ENCODE results near the gene NMRK2. TPM values are rescaled to one million over a fixed set of nuclear protein-coding genes. Genes with fewer than 3 reads are reported as not detected.
A peak's percentile ranks its signal among the peaks of the same experiment; 100 is the strongest.

Gene NMRK2
- total RNA-seq, 1 donor from 2014 or later: 0.77 TPM

GRCh38 chr19:3983936-3984583, 51.2 kb downstream of the NMRK2 start:
- Histone ChIP-seq H3K9me3 (ENCODE audit: low read depth) (no peaks in the 10 kb centered on the region), H3F3A (ENCODE audit: low read depth) (peaks cover 79% of the 10 kb centered on the region), H3K9ac (peak overlapping the region; percentile 100), H3K27me3 (peaks cover 7% of the 10 kb centered on the region), H3K4me3 (peak overlapping the region; percentile 95), H3K27ac (peak overlapping the region; percentile 25), H3K79me2 (ENCODE audit: low read depth) (peaks cover 62% of the 10 kb centered on the region), H3K36me3 (peaks cover 13% of the 10 kb centered on the region), H3K4me2 (peak overlapping the region; percentile 87), H2AFZ (replicated peaks) (no peak overlapping the region), H3K4me1 (peaks cover 24% of the 10 kb centered on the region), H4K20me1 (ENCODE audit: low read depth) (peaks cover 61% of the 10 kb centered on the region)
- peaks cover 27% of the 10 kb centered on the region for H3K36me3 Mint-ChIP-seq
- peak overlapping the region; percentile 99 for H3K4me3 Mint-ChIP-seq
- no peak for TF ChIP-seq EZH2phosphoT487 (IDR thresholded peaks at IDR 0.05)
- TF ChIP-seq EZH2 (IDR thresholded peaks at IDR 0.05): no peak
- TF ChIP-seq, protein P1, sequence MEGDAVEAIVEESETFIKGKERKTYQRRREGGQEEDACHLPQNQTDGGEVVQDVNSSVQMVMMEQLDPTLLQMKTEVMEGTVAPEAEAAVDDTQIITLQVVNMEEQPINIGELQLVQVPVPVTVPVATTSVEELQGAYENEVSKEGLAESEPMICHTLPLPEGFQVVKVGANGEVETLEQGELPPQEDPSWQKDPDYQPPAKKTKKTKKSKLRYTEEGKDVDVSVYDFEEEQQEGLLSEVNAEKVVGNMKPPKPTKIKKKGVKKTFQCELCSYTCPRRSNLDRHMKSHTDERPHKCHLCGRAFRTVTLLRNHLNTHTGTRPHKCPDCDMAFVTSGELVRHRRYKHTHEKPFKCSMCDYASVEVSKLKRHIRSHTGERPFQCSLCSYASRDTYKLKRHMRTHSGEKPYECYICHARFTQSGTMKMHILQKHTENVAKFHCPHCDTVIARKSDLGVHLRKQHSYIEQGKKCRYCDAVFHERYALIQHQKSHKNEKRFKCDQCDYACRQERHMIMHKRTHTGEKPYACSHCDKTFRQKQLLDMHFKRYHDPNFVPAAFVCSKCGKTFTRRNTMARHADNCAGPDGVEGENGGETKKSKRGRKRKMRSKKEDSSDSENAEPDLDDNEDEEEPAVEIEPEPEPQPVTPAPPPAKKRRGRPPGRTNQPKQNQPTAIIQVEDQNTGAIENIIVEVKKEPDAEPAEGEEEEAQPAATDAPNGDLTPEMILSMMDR (IDR thresholded peaks at IDR 0.05): no peak
- peaks cover 37% of the 10 kb centered on the region for H3K4me1 Mint-ChIP-seq
- no peaks in the 10 kb centered on the region for H3K9me3 Mint-ChIP-seq
- DNase-seq (ENCODE audit: low spot score): no peak
- peak overlapping the region; percentile 91 for H3K27ac Mint-ChIP-seq
- H3K27me3 Mint-ChIP-seq (ENCODE audit: insufficient read depth, low read depth): peaks cover 11% of the 10 kb centered on the region

- Histone ChIP-seq H3F3A (ENCODE audit: low read depth) (peaks cover 76% of the 10 kb centered on the region), H3K4me3 (peak overlapping the region; percentile 95), H3K27me3 (peaks cover 7% of the 10 kb centered on the region), H3K27ac (no peak overlapping the region), H3K36me3 (peaks cover 13% of the 10 kb centered on the region), H3K4me1 (peaks cover 24% of the 10 kb centered on the region), H3K9me3 (ENCODE audit: low read depth) (no peaks in the 10 kb centered on the region), H2AFZ (replicated peaks) (no peak overlapping the region), H3K9ac (peak overlapping the region; percentile 100), H3K4me2 (peak overlapping the region; percentile 87), H4K20me1 (ENCODE audit: low read depth) (peaks cover 56% of the 10 kb centered on the region), H3K79me2 (ENCODE audit: low read depth) (peaks cover 58% of the 10 kb centered on the region)
- Mint-ChIP-seq H3K27me3 (ENCODE audit: insufficient read depth, low read depth) (peaks cover 9% of the 10 kb centered on the region), H3K9me3 (no peaks in the 10 kb centered on the region), H3K4me3 (peak overlapping the region; percentile 99), H3K27ac (peak overlapping the region; percentile 91), H3K4me1 (peaks cover 37% of the 10 kb centered on the region), H3K36me3 (peaks cover 26% of the 10 kb centered on the region)
- DNase-seq (ENCODE audit: low spot score): no peak
- TF ChIP-seq EZH2phosphoT487 (IDR thresholded peaks at IDR 0.05) (no peak), EZH2 (IDR thresholded peaks at IDR 0.05) (no peak)
- TF ChIP-seq, protein P1 (IDR thresholded peaks at IDR 0.05): no peak
Observed at GRCh38 chr19:3984584-3984907, 51.7 kb downstream of the NMRK2 start.

- Histone ChIP-seq H3K4me3 (peak within 1 kb of the TSS; percentile 95), H3K9ac (peak within 1 kb of the TSS; percentile 100), H3K4me2 (peak within 1 kb of the TSS; percentile 87), H3K79me2 (ENCODE audit: low read depth) (peaks cover 52% of the 10 kb centered on the region), H3F3A (ENCODE audit: low read depth) (peaks cover 77% of the 10 kb centered on the region), H4K20me1 (ENCODE audit: low read depth) (peaks cover 51% of the 10 kb centered on the region), H3K27ac (peak within 1 kb of the TSS; percentile 98), H2AFZ (replicated peaks) (peak within 1 kb of the TSS; percentile 1), H3K36me3 (peaks cover 13% of the 10 kb centered on the region), H3K4me1 (peaks cover 24% of the 10 kb centered on the region), H3K27me3 (peaks cover 7% of the 10 kb centered on the region), H3K9me3 (ENCODE audit: low read depth) (no peaks in the 10 kb centered on the region)
- peak within 1 kb of the TSS; percentile 99 for H3K4me3 Mint-ChIP-seq
- peaks cover 38% of the 10 kb centered on the region for H3K4me1 Mint-ChIP-seq
- H3K27ac Mint-ChIP-seq: peak within 1 kb of the TSS; percentile 91
- TF ChIP-seq EZH2 (IDR thresholded peaks at IDR 0.05) (no peak), EZH2phosphoT487 (IDR thresholded peaks at IDR 0.05) (no peak)
- TF ChIP-seq, protein P1 (IDR thresholded peaks at IDR 0.05): no peak
- no peaks in the 10 kb centered on the region for H3K9me3 Mint-ChIP-seq
- peak; percentile 98 for DNase-seq (ENCODE audit: low spot score)
- H3K27me3 Mint-ChIP-seq (ENCODE audit: insufficient read depth, low read depth): peaks cover 9% of the 10 kb centered on the region
- H3K36me3 Mint-ChIP-seq: peaks cover 23% of the 10 kb centered on the region
Observed at GRCh38 chr19:3984908-3985642, 52.2 kb downstream of the NMRK2 start, which contains the start of gene EEF2. TSS of gene EEF2 (minus strand) at chr19:3985463. CDS start at chr19:3985380, 83 bp downstream.

All from neural progenitor cell (in vitro differentiated cells).